Posterior cingulate gyrus (tissue), 11 donors: Measurements from ENCODE around the gene UST.
A peak's percentile ranks its signal among the peaks of the same experiment; 100 is the strongest.
"Not testable (repeated sequence)": the region's sequence is repeated elsewhere in the genome, so short reads cannot be mapped to it uniquely, and the experiment has no call there.

Source experiments
- DNase-seq, 10 donors: peaks; one replicate each; pipeline versions ENCODE4 v3.0.0 to v3.0.0-alpha.2; 2020 to 2021; ENCODE audit warnings: mixed read lengths in 3 of 10
- intact Hi-C: fragments of 100-400 bp; cut with DNase I; formaldehyde crosslinking; loops from one replicate; pipeline ENCODE4 v1.15.1; 2023

The UST gene

DNA sequence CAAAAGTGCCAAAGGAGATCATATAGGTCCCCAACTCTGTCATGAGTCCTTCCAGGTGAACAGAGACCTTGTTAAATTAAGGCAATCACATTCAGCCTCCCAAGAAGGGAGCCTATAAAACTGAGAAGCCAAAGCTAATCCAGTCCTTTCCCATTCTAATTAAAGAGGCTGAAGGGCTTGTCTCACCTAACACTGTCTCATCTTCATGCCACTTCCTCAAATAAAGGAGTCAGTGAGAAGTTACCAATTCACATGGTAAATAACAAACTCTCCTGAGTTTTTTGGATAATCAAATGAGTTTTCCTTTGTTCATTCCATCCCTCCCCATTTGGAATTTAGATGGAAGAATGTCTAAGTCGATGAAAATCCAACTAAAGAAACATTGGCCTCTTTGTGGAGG lies 242.8 kb downstream of the UST start:
- intact Hi-C loops, result no loop called here
- no peak for DNase-seq

DNA sequence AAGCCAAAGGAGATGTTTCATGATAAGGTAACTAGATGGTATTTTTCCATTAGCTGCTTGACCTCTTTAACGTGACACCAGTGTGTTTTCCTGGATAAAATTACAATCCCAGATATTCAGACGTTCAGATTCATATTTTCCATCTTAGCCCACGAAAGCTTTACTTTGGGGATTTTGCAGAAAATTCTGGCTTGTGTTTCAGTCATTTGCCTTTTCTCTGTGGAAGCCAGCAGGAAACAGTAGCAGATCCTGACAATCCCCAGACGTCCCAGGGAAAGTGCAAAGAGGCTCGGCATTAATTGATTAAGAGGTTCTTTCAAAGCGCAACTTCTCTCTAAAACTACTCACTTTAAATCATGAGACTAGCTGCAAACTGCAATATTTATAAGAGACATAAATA lies 243.6 kb downstream of the UST start:
- DNase-seq, result no peak

DNA sequence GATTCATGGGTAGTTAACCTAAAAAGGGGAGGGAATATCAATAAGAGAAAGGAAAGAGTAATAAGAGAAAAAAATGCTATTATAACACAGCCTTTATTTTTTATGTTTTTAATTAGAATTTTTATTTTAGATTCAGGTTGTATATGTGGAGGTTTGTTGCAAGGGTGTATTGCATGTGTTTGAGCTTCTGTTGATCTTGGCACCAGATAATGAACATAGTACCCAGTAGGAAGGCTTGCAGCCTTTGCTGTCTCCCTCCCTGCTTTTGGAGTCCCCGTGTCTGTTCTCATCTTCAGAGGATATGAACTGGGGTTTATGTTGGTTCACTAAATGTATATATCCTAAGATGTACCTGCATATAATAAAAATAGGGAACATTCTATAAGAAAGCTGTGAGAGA lies 250.0 kb downstream of the UST start:
- no peak for DNase-seq
- intact Hi-C loops, result no loop called here

More for the DNA sequence above, 243.6 kb downstream of the UST start:
- intact Hi-C loops, result no loop called here

DNA sequence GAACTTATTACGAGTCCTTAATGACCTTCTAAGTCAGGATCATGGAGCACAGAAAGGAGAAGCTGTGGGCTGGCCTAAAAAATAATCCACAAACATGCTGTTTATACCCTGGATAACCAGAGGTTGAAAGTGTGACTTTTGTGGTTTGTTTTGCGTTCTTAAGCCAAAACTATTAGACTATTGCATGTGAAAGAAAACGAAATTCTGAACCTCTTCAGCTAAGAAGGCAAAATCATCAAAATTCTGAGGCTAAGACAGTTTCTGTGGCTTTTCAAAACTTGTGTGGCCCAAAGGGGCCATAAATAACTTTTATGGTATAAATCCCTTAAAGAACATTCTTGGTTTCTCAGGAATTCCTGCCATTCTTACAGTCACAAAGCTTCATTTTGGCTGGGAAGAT lies 251.0 kb downstream of the UST start:
- no peak for DNase-seq
- intact Hi-C loops, result no loop called here

DNA sequence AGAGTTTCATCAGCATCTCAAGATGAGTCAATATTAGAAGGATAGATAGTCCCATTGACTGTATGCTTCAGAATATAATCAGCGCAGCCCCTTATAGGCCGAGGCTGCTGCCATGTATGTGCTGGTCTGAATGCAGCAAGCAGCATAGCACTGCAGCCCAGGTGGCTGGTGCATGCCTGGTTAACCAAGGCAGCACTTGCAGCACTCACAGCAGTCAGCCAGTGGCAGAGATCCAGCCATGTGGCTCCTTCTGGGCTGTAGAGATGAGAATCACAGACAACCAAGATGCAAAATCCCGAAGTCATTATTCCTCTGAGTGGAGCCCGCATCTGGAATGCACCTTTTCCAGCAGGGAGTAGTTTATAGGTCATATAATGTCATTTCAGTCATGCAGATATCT lies 251.9 kb downstream of the UST start:
- DNase-seq, result no peak
- intact Hi-C loops, result no loop called here

DNA sequence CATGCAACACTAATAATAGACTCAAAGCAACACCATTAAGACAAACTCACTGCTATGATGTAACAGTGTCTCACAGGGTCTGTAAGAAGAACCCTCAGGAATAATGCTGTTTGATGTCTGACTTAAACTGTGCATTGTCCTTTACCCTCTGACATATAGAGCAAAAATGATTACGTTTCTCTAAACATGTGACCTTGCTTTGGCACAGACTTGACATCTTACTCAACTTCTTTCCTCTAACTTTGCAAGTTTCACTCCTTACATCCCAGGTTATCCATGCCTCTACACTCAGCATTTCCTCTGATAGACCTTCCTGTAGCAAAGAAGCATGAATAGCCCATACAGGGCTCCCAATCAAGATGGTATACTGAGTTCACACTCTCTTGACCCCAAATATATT lies 252.7 kb downstream of the UST start:
- intact Hi-C loops, result no loop called here
- no peak for DNase-seq

DNA sequence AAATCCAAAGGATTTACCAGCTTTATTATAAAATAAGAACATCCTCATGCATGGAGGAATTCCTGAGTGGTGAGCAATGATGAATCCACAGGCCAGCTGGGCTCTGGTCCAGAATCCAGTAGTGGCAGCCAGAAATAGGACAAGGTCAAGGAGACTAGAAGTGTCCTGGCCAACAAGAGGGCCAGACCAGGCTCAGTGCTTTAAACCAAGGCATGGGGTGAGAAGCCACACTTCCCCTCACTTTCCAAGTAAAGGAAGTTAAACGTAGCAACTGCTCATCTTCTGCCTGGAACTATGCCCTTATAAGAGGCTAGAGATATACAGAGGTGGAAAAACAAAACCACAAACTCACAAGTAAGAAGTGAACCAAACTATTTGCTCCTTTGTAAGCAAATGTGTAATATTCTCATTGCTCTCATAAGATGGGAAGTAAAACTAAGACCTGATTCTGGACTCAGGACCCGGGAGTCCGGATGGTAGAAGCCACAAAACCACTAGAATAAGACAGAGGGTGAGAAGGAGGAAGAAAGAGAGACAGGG lies 253.2 kb downstream of the UST start:
- intact Hi-C loops, result no loop called here
- no peak for DNase-seq

DNA sequence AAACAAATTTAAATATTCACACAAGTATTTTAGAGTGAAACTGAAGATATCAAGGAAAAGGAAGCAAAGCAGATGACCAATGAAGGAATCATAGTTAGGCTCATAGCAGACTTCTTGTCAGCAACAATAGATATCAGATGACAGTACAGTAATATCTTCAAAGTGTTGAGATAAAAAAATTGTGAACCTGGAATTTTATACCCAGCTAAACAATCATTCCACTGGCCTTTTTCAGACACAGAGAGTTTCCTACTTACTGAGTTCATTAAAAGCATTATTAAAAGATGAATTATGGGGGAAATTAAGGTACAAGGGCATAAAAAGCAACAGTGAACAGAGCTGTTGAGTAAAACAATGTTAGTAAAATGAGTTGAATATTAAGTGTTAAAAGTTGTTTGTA lies 254.6 kb downstream of the UST start:
- intact Hi-C loops, result no loop called here
- DNase-seq, result no peak

DNA sequence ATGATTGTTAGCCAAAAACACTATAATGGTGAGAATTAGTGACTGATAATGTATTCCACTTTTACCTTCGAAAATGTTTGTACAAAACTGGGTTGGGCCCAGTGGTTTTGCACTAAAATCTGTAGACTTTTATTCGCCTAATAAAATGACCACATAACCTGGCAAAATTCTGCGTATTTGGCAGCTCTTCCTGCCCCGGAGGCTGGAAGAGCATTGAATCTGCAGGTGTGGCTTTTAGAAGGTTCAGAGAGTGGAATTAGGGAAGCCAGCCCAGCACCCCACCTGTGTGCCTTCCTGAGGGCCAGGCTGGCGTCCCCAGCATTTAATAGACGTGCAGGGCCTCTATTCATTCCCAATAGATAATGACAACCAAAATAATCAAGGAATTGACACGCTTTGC lies 256.7 kb downstream of the UST start:
- intact Hi-C loops, result no loop called here
- DNase-seq, result no peak

DNA sequence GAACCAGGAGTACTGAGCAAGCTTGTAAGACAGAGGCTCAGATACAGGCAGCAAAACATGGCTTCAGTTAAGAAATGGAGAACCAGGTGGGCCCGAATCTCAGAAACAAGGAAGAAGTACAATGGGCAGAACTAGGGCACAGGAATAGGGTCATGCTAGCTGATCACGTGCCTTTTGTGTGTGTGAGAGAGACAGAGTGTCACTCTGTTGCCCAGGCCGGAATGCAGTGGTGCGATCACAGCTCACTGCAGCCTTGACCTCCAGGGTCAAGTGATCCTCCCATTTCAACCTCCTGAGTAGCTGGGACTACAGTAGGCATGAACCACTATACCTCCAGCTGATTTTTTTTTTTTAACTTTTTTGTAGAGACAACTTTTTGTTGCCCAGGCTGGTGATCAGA lies 257.8 kb downstream of the UST start:
- DNase-seq, result no peak
- intact Hi-C loops, result no loop called here

DNA sequence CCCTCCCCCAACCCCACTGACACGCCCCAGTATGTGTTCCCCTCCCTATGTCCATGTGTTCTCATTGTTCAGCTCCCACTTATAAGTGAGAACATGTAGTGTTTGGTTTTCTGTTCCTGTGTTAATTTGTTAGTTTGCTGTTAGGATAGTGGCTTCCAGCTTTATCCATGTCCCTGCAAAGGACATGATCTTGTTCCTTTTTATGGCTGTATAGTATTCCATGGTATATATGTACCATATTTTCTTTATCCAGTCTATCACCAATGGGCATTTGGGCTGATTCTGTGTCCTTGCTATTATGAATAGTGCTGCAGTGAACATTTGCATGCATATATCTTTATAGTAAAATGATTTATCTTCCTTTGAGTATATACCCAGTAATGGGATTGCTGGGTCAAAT lies 259.4 kb downstream of the UST start:
- intact Hi-C loops, DNase-seq: not testable (repeated sequence)

DNA sequence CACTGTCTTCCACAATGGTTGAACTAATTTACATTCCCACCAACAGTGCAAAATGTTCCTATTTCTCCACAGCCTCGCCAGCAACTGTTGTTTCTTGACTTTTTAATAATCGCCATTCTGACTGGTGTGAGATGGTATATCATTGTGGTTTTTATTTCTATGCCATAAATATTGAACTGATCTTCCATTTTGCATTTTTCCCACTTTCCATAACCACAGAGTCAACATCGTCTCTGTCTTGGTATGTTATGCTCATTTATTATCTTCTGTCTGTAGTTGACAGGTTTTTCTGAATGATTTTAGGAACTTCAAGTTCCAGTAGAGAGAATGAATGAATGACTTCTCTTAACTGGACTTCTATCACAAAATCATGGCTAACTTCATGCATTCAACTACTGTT lies 259.8 kb downstream of the UST start:
- intact Hi-C loops, result no loop called here
- DNase-seq, result no peak

DNA sequence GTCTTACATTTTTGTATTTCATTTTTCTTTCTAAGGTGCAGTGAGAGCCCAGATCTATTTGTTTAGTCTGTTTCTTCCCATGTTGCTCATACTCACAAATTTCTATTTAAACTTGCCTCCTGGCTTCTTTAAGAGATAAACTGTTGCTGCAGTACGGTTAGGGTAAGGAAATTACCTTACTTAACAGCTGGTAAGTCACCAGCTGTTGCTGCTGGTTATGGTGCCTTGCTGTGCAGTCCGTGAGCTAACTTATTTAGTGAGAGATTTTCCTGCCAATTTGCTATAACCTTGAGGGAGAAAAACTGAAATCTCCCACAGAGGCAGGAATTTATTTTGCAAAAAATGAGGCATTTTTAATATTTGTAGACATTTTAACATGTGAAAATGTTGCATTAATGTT lies 261.0 kb downstream of the UST start:
- DNase-seq, result no peak
- intact Hi-C loops, result no loop called here

DNA sequence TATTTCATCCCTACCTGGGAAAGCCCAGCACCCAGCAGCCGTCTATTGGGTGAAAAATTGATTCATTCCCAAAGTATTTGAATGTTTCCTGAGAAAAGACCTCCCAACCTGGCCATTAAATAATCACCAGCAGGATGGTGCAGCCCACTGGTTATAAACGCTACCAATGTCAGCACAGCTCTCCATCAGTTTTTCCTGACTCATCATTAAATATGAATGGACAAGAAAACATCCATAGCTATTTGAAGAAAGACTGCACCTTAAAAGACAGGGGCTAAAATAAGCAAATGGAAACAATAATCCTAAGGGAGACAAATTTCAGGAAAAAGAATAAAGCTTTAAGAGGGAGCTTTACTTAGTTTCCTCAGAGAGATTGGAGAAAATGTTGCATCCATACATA lies 261.9 kb downstream of the UST start:
- intact Hi-C loops, result no loop called here
- DNase-seq, result no peak

DNA sequence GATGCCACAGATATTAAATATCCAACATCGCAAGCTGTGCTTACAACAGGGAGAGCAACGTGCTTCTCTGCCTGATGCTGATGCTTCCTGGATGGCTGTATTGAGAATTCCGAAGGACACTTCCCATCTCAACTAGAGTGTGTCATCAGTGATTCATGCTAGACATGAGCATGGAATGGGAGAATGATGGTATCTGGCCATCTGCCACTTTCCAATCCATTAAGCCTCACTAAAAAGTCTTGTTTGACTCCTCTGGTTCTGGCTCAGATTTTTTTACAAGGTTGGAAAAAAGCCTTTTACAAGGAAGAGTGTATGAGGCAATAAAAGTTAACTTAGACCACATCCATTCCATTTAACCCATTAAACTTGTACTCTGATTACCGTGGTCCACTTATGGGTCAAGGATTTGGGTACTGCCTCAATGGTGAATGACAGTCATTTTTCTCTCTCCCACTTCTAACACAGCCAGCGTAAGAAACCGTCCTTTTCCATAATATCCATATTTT lies 265.3 kb downstream of the UST start:
- DNase-seq, result no peak
- intact Hi-C loops, result no loop called here

DNA sequence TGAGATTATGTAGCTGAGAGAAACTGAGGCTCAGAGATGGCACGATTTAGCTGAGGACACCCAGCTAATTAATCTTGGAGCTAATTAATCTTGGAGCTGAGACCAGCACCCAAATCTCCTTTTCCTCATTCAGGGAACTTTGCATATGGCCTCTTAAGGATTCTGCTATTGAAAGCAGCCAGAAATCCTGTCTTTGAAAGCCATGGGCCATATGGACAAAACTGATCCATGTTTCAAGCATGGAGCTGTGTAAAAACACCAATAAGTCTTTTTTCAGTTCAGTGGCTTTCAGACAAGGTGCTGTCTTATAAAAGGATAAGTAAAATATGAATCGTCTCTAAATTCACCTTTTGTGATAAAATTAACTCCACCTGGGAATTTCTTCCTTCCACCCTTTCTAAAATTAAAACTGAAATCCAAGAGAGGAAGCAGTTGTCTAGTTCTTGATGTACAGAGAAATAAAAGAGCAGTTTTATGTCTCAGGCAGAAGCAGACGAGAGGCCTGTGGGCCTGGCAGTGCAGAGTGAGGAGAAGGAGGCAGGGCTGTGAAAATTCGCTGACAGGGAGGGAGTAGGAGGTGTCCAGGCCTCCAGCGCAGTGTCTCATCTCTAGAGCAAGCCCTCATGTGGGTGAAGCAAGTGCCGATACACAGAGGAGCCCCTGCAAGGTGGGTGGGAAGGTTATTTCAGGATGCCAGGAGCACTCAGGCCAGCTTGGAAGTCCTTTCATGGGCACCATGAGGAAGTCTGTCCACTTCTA lies 266.9 kb downstream of the UST start:
- peak in 7 of 10 donors; percentile 35 to 92 (median 68) for DNase-seq
- intact Hi-C loops, result no loop called here

DNA sequence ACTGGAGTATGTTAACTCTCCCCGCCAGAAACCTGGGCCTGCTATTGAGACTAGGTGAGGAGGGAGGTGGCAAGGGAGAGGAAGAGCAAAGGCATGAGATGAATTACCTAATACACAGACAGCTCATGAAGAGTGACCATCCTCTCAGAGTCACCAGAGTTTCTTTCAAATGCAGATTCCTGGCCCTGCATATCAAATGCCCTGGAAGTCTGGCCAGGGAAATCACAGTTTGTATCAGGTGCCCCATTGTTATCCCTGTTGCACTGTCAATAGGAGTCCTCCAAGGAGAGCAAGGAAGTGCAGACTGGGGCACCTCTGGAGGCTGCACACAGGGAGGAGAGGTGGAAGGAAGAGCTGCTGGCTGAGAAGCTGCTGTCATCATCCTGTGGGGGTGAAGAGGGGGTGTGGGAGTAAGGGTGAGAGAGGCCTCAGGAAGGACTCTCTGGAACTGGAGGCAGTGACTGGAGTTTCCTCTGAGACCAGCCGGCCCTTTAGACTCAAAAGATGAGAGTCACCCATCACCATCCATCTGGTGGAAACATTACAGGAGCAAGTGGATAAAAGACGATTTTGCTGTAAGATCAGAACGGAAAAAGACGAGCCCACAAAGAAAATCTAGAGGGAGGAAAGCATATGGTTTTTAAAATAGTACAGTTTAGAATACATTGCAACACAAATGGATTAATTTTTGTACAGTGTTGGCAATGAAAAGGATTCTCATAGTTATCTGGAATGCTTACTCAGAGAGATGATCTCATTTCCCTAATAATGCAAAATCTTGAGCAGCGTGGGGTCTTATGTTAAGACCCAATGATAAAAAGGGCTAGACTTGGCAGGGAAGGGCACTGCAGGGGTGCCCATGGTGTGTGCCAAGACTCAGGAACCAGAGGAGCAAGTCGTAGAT lies 268.1 kb downstream of the UST start:
- intact Hi-C loops, result no loop called here
- no peak for DNase-seq

DNA sequence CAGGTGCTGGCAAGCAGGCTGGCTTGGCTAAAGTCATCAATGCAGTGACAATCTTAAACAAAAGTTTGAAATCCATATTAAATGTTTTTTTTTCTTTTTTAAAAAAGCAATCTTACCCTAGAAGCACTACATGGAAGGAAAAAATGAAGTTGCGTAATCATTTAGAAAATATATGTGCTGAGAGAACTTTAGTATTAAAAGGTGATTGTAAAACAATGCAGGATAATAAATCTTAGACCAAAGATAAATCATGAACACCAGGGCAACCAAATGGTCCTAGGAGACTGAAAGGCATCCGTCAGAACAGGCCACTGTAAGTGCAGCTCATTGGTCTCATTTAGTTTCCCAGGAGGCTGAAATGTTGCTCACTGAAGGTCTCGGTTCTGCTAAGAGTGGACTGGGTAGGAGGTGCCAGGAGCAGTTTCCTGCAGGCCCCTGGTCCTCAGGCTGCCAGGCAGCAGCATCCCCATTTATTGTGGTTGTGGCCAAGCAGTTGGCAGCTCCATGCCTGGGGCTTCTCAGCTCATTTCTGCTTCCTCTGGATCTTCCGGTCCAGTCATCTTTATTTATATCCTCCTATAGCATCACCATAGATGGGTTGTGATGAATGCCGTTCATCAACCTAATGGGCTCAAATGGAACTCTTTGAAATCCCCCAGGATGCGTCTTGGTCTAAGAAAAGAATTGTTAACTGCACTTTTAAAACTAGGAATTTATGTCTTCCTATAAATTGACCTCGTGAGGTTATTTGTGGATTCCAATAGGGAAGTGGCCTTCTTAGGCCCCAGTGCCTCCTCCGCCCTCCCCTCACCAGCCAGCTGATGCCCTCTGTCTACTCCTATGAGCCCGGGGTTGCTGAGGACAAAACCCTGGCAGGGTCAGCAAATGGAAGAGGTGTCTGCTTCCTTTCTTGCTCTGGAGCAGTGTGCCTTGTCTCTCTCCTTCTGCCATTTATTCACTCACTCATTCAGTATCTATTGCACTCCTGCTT lies 269.0 kb downstream of the UST start:
- no peak for DNase-seq
- intact Hi-C loops, result no loop called here

DNA sequence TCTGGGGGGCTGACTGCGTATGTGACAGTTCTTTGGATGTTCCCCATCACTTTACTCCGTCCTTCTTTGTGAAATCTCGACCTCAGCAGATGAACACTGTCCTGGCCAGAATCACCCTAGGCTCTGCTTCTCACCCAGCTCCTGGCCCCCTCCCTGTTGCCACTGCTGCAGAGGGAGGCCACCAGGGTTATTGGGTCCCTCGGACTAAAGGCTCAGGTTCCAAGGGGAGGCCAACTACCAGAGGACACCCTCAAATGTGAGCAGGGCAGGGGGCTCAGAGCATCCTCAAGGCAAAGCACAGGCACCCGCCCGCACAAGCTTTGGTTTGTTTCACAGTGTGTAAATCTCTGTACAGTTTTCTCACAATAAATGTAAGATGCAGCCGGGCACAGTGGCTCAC lies 269.9 kb downstream of the UST start:
- intact Hi-C loops, result no loop called here
- DNase-seq, result no peak

DNA sequence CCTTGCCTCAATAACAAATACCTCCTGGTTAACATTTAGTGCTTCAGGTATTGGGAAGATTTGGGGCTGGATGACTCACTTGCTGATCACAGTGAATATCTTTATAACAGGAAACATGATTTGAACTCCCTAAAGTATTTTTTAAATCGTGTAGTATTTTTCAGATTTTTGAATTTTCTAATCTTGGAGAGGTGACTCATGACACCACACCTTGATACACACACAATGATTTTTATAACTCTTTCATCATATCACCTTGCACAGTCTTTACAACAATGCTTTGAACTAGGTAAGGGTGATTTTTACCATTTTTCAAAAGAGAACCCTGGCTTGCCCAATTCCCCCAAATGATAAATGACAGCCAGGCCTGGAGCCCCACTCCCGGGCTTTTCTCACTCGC lies 273.5 kb downstream of the UST start:
- intact Hi-C loops, result no loop called here
- no peak for DNase-seq
